PC-9 (cell line): ENCODE data around the gene EGFR. TPM values are rescaled to one million over a fixed set of nuclear protein-coding genes. Genes with fewer than 3 reads are reported as not detected.

Experiments used
- BruUV-seq: library from RNA; stranded (reverse); fragments of 400-500 nt; replicated peaks from 2 replicates; lab custom pipeline; 2021; lab: Mats Ljungman, UMichigan
- CTCF ChIA-PET: fragments of 300-600 bp; sonication (Branson Sonifier 250); formaldehyde crosslinking; loops from one replicate; lab custom pipeline; 2022; ENCODE audit warnings: antibody characterized with exemption; lab: Charles Lee
- POLR2A ChIA-PET: fragments of 300-600 bp; sonication (Branson Sonifier 250); formaldehyde crosslinking; loops from one replicate; lab custom pipeline; 2022; ENCODE audit warnings: antibody characterized with exemption; ENCODE audit not compliant: unreplicated experiment; lab: Charles Lee
- DNase-seq, 2 experiments: peaks; one replicate each; pipeline versions ENCODE4 v3.0.0 to v3.0.0-alpha.2; 2015 to 2022; ENCODE audit warnings: mixed read lengths in 1 of 2
- H2AFZ ChIP-seq: fragments of 200-600 bp; sonication (generic); 2 replicates; pipeline ENCODE4 v1.8.1; 2017; ENCODE audit warnings: antibody characterized with exemption
- H3F3A ChIP-seq: fragments of 200-600 bp; sonication (generic); 2 replicates; pipeline ENCODE4 v1.8.1; 2017; ENCODE audit warnings: antibody characterized with exemption, mild to moderate bottlenecking, low read depth; ENCODE audit not compliant: insufficient read depth
- H3K27ac ChIP-seq: fragments of 200-600 bp; sonication (generic); 2 replicates; pipeline ENCODE4 v1.6.1; 2016; ENCODE audit warnings: mixed run types
- H3K27me3 ChIP-seq: fragments of 200-600 bp; sonication (generic); 2 replicates; pipeline ENCODE4 v1.6.1; 2016; ENCODE audit warnings: low read depth, mixed run types; ENCODE audit not compliant: insufficient read depth
- H3K36me3 ChIP-seq: fragments of 200-600 bp; sonication (generic); 2 replicates; pipeline ENCODE4 v1.6.1; 2016; ENCODE audit warnings: low read depth, mixed run types
- H3K4me1 ChIP-seq: fragments of 200-600 bp; sonication (generic); replicated peaks from 2 replicates; pipeline ENCODE4 v1.6.1; 2016; ENCODE audit warnings: mixed run types; ENCODE audit not compliant: insufficient read depth
- H3K4me2 ChIP-seq: fragments of 200-600 bp; sonication (generic); 2 replicates; pipeline ENCODE4 v1.6.1; 2017; ENCODE audit warnings: mixed run types
- H3K4me3 ChIP-seq: fragments of 200-600 bp; sonication (generic); 2 replicates; pipeline ENCODE4 v1.6.1; 2016; ENCODE audit warnings: mixed run types
- H3K79me2 ChIP-seq: fragments of 200-600 bp; sonication (generic); 2 replicates; pipeline ENCODE4 v1.6.1; 2017; ENCODE audit warnings: low read depth, mixed run types
- H3K9me2 ChIP-seq: fragments of 200-600 bp; sonication (generic); 2 replicates; pipeline ENCODE4 v1.8.1; 2017; ENCODE audit warnings: mild to moderate bottlenecking; ENCODE audit not compliant: insufficient read depth
- H3K9me3 ChIP-seq: fragments of 200-600 bp; sonication (generic); 2 replicates; pipeline ENCODE4 v1.8.1; 2016; ENCODE audit warnings: low read depth; ENCODE audit not compliant: insufficient read depth
- H4K20me1 ChIP-seq: fragments of 200-600 bp; sonication (generic); 2 replicates; pipeline ENCODE4 v1.8.1; 2017; ENCODE audit not compliant: insufficient read depth
- EZH2 ChIP-seq: fragments of 200-600 bp; sonication (generic); IDR thresholded peaks from 2 replicates; pipeline ENCODE4 v1.8.0; 2017; ENCODE audit warnings: antibody characterized with exemption, low read depth
- intact Hi-C: fragments of 100-400 bp; cut with micrococcal nuclease; formaldehyde crosslinking; loops from one replicate; pipeline ENCODE4 v1.10.0; 2022; ENCODE audit not compliant: unreplicated experiment
- total RNA-seq: library from RNA; stranded (reverse); gene quantifications from 2 replicates; pipeline ENCODE4 v1.2.3, GENCODE V29; 2021
- TF ChIP-seq, protein P1 (sequence below): fragments of 200-600 bp; sonication (generic); conservative IDR thresholded peaks from 2 replicates; pipeline ENCODE4 v1.6.1; 2017; ENCODE audit warnings: mixed run types, antibody characterized with exemption, mild to moderate bottlenecking, moderate library complexity

Gene EGFR
- total RNA-seq, 1 experiment from 2014 or later: 342 TPM

DNA sequence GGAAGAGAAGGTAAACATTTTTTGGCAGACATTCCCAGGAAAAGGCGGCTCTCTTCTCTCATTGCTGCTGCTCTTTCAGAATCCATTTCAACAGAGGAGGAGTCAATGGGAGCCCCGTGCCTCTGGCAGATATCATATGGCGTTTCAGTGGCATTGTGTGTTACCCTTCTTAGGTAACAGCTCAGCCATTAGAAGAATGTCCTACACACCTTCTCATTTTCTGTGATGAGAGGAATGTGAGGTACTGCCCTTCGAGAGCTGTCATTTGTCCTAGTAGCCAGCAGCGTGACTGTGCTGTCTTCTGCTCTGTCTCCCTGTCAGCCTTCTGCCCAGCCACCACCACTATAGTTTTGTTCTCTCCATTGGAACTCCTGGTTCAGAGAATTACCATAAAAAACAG lies 102.4 kb downstream of the EGFR start:
- Histone ChIP-seq H3K27ac (peak overlapping the region; percentile 79), H2AFZ (no peak overlapping the region), H3K79me2 (peaks cover 94% of the 10 kb centered on the region), H3K9me2 (no peaks in the 10 kb centered on the region), H4K20me1 (no peaks in the 10 kb centered on the region), H3K4me3 (no peak overlapping the region), H3K9me3 (no peaks in the 10 kb centered on the region), H3K36me3 (peaks cover 62% of the 10 kb centered on the region), H3K4me1 (peaks cover 80% of the 10 kb centered on the region), H3K27me3 (no peaks in the 10 kb centered on the region), H3F3A (peaks cover 84% of the 10 kb centered on the region), H3K4me2 (peak overlapping the region; percentile 60)
- BruUV-seq: TSS peak; percentile 24
- intact Hi-C loops: loop anchor here (1.0 to 2.0 kb wide), 5 partner anchors 12 to 290 kb away; no protein-coding TSS in a partner anchor
- TF ChIP-seq EZH2: no peak
- TF ChIP-seq, protein P1, sequence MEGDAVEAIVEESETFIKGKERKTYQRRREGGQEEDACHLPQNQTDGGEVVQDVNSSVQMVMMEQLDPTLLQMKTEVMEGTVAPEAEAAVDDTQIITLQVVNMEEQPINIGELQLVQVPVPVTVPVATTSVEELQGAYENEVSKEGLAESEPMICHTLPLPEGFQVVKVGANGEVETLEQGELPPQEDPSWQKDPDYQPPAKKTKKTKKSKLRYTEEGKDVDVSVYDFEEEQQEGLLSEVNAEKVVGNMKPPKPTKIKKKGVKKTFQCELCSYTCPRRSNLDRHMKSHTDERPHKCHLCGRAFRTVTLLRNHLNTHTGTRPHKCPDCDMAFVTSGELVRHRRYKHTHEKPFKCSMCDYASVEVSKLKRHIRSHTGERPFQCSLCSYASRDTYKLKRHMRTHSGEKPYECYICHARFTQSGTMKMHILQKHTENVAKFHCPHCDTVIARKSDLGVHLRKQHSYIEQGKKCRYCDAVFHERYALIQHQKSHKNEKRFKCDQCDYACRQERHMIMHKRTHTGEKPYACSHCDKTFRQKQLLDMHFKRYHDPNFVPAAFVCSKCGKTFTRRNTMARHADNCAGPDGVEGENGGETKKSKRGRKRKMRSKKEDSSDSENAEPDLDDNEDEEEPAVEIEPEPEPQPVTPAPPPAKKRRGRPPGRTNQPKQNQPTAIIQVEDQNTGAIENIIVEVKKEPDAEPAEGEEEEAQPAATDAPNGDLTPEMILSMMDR: no peak
- POLR2A ChIA-PET: interaction anchor here (0.6 to 1.8 kb wide), 4 partner anchors 12 to 362 kb away, joined by 4 to 24 read pairs (median 4); partner anchors contain the start of gene SEC61G
- CTCF ChIA-PET: interaction anchor here (0.8 kb wide), 1 partner anchor 12 kb away, joined by 3 read pairs; no protein-coding TSS in a partner anchor
- DNase-seq: peak; percentile 67 to 78

DNA sequence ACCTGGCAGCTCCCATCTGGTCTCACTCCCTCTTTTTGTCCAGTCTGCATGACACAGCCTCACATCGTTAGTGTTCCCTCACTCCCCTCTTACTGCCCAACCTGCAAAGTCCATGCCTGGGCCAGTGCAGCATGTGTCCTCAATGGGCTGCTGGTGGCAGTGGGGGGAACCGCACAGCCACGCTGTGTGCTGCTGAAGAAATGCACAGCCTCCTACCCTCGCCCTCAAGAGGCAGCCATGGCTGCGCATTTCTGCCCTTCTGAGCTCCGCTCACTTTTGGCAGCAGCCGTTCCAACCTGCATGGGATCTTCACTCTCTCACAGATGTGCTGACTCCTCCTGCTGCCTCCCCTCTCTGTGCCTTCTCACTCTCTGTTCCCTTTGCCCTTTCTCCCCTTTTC lies 103.4 kb downstream of the EGFR start:
- DNase-seq: no peak
- BruUV-seq: no TSS peak
- CTCF ChIA-PET: no interaction called here
- Histone ChIP-seq H3K27ac (peak overlapping the region; percentile 79), H3K9me3 (no peaks in the 10 kb centered on the region), H2AFZ (no peak overlapping the region), H3K79me2 (peaks cover 94% of the 10 kb centered on the region), H3K27me3 (no peaks in the 10 kb centered on the region), H3K9me2 (no peaks in the 10 kb centered on the region), H3K4me2 (peak overlapping the region; percentile 60; the same call in 1 of the 2 replicates), H4K20me1 (no peaks in the 10 kb centered on the region), H3K4me3 (no peak overlapping the region), H3K4me1 (peaks cover 90% of the 10 kb centered on the region), H3F3A (peaks cover 84% of the 10 kb centered on the region), H3K36me3 (peaks cover 58% of the 10 kb centered on the region)
- POLR2A ChIA-PET: no interaction called here
- intact Hi-C loops: no loop called here
- TF ChIP-seq, protein P1: no peak
- TF ChIP-seq EZH2: no peak

GRCh38 chr7:55124989-55125875 lies 106.4 kb downstream of the EGFR start:
- ChIA-PET POLR2A (interaction anchor here (0.5 kb wide), 1 partner anchor 23 kb away, joined by 4 read pairs; no protein-coding TSS in a partner anchor), CTCF (no interaction called here)
- Histone ChIP-seq H3K4me3 (no peak overlapping the region), H3F3A (peaks cover 84% of the 10 kb centered on the region), H3K9me3 (no peaks in the 10 kb centered on the region), H2AFZ (no peak overlapping the region), H3K4me2 (no peak overlapping the region), H3K27me3 (no peaks in the 10 kb centered on the region), H3K9me2 (no peaks in the 10 kb centered on the region), H4K20me1 (no peaks in the 10 kb centered on the region), H3K4me1 (peaks cover 94% of the 10 kb centered on the region), H3K36me3 (peaks cover 41% of the 10 kb centered on the region; the same call in 1 of the 2 replicates), H3K27ac (no peak overlapping the region), H3K79me2 (peaks cover 94% of the 10 kb centered on the region)
- TF ChIP-seq EZH2: no peak
- TF ChIP-seq, protein P1: no peak
- intact Hi-C loops: no loop called here
- DNase-seq: no peak
- BruUV-seq: no TSS peak
